ENCODE results near the gene ZNG1A. TPM values are rescaled to one million over a fixed set of nuclear protein-coding genes. Genes with fewer than 3 reads are reported as not detected.
"Not testable (repeated sequence)": the region's sequence is repeated elsewhere in the genome, so short reads cannot be mapped to it uniquely, and the experiment has no call there.

ZNG1A gene
- total RNA-seq, 1 donor from 2014 or later: 30.9 TPM

- not testable (repeated sequence) for DNase-seq (ENCODE audit: low spot score)
Measured at GRCh38 chr9:98775-99174, 80.1 kb downstream of the ZNG1A start.

- DNase-seq (ENCODE audit: low spot score): not testable (repeated sequence)
Measured at GRCh38 chr9:94992-95391, 83.9 kb downstream of the ZNG1A start.

- not testable (repeated sequence) for DNase-seq (ENCODE audit: low spot score)
Measured at GRCh38 chr9:94323-94722, 84.5 kb downstream of the ZNG1A start.

GRCh38 chr9:93909-94308 lies 84.9 kb downstream of the ZNG1A start:
- not testable (repeated sequence) for DNase-seq (ENCODE audit: low spot score)

GRCh38 chr9:90851-91250 lies 88.0 kb downstream of the ZNG1A start:
- DNase-seq (ENCODE audit: low spot score): not testable (repeated sequence)

- DNase-seq (ENCODE audit: low spot score): not testable (repeated sequence)
Measured at GRCh38 chr9:88396-89037, 90.3 kb downstream of the ZNG1A start.

GRCh38 chr9:87860-88259 lies 91.0 kb downstream of the ZNG1A start:
- not testable (repeated sequence) for DNase-seq (ENCODE audit: low spot score)

GRCh38 chr9:87105-87504 lies 91.8 kb downstream of the ZNG1A start:
- not testable (repeated sequence) for DNase-seq (ENCODE audit: low spot score)

- DNase-seq (ENCODE audit: low spot score): not testable (repeated sequence)
Measured at GRCh38 chr9:86697-87096, 92.2 kb downstream of the ZNG1A start.

GRCh38 chr9:82932-83689 lies 95.7 kb downstream of the ZNG1A start:
- DNase-seq (ENCODE audit: low spot score): not testable (repeated sequence)

GRCh38 chr9:78333-78732 lies 100.5 kb downstream of the ZNG1A start:
- DNase-seq (ENCODE audit: low spot score): not testable (repeated sequence)

- DNase-seq (ENCODE audit: low spot score): not testable (repeated sequence)
Measured at GRCh38 chr9:76389-76788, 102.5 kb downstream of the ZNG1A start.

- not testable (repeated sequence) for DNase-seq (ENCODE audit: low spot score)
Measured at GRCh38 chr9:73900-74525, 104.8 kb downstream of the ZNG1A start.

- DNase-seq (ENCODE audit: low spot score): not testable (repeated sequence)
Measured at GRCh38 chr9:73076-73899, 105.6 kb downstream of the ZNG1A start.

Other genes with a start within 250 kb of the ZNG1A start
- gene WASHC1, start 149.6 kb downstream of the ZNG1A start, total RNA-seq: 12.4 TPM
- 0.32 TPM for gene FOXD4, start 60.6 kb downstream of the ZNG1A start, total RNA-seq
- 31.0 TPM for gene DOCK8, start 35.8 kb upstream of the ZNG1A start, total RNA-seq

Data from mesenteric fat pad (tissue), 1 donor.